Measurements from ENCODE around the gene MTHFD2.
"Not testable (repeated sequence)": the region's sequence is repeated elsewhere in the genome, so short reads cannot be mapped to it uniquely, and the experiment has no call there.

The MTHFD2 gene

DNA sequence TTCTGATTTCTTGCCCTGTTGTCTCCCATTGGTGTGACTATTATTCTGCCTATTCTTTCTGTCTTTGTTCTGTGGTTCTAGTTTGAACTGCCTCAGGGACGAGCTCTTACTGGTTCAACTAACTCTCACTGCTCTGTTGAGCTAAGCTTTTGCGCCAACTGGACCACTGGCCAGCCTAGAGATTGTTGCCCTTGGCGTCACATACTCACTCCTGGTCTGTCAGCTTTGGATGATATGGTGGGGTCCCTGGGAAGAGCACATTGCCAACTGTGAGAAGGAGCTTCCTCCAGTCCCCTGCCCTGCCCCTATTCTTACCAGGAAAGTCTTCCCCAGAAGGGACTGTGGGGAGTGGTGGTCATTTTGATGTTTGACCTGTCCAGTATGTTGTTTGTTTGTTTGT is 6.0 kb downstream of the MTHFD2 start:
- peaks cover 85% of the 10 kb centered on the region for H3K36me3 ChIP-seq (replicated peaks)

DNA sequence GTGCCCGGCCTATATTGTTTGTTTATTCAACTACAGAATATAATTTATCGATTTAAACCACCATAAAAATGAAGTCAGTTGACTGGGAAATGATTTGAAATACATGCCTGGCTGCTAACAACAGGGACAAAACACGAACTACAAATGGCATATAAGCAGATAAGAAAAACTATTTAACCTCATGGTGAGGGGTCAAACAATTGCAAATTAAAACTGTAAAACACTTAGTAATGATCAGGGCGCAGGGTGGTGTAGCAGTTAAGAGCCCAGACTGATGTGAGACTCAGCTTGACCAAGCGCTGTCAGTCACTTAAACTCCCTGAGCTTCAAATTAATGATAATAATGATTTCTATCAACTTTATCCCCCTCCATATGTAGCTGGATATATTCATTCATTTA is 6.7 kb downstream of the MTHFD2 start:
- peaks cover 25% of the 10 kb centered on the region for H3K4me1 ChIP-seq

More for the DNA sequence above, 6.0 kb downstream of the MTHFD2 start:
- Histone ChIP-seq H3K9me3 (no peaks in the 10 kb centered on the region), H3K4me3 (no peak overlapping the region), H3K27me3 (ENCODE audit: low read depth) (no peaks in the 10 kb centered on the region), H3K4me1 (peaks cover 25% of the 10 kb centered on the region)
- DNase-seq (ENCODE audit: low spot score in 2 of 2): no peak
- in situ Hi-C loops (cut with MboI; ENCODE audit: low sequenced_read_pairs): no loop called here

DNA sequence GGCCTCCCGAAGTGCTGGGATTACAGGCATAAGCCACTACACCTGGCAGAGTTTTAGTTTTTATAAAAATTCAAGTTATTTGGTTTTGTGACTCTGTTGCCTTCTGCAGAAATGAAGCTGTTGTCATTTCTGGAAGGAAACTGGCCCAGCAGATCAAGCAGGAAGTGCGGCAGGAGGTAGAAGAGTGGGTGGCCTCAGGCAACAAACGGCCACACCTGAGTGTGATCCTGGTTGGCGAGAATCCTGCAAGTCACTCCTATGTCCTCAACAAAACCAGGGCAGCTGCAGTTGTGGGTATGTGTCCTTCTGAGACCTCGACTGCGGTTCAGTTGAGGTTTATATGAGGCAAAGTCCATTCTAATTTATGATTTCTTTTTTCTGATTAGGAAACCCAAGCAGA is 7.2 kb downstream of the MTHFD2 start:
- DNase-seq (ENCODE audit: low spot score in 2 of 2): no peak
- in situ Hi-C loops (cut with MboI; ENCODE audit: low sequenced_read_pairs): no loop called here
- peaks cover 24% of the 10 kb centered on the region for H3K4me1 ChIP-seq
- H3K4me3 ChIP-seq: no peak overlapping the region
- no peaks in the 10 kb centered on the region for H3K27me3 ChIP-seq (ENCODE audit: low read depth)
- H3K9me3 ChIP-seq: no peaks in the 10 kb centered on the region
- H3K36me3 ChIP-seq (replicated peaks): peaks cover 94% of the 10 kb centered on the region

More for the DNA sequence above, 6.7 kb downstream of the MTHFD2 start:
- Histone ChIP-seq H3K27me3 (ENCODE audit: low read depth) (no peaks in the 10 kb centered on the region), H3K9me3 (no peaks in the 10 kb centered on the region), H3K4me3 (no peak overlapping the region), H3K36me3 (replicated peaks) (peaks cover 89% of the 10 kb centered on the region)
- no peak for DNase-seq (ENCODE audit: low spot score in 2 of 2)
- in situ Hi-C loops (cut with MboI; ENCODE audit: low sequenced_read_pairs): no loop called here

DNA sequence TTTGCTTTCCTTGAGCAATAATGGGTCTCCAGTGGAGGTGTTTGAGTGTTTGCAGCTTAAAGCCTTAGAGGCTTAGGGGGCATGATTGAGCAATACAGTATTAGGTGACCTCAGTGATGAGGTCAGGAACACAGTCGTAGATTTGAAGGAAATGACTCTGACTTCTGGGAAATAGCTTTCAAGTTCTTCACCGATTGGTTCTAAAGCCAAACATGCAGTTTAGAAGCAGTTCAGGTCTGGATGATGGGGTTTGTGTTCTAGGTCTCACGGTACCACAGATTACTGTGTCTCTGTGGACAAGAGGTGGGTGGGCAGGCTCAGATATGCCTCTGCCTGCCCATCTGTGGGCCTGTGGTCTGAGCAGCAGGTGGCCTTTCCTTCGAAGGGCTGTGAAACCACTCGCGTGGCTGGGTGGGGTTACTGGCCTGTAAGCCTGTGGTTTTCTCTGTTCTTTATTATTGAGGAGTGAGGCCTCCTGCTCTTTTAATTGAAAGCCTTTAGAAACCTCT is 7.8 kb downstream of the MTHFD2 start:
- in situ Hi-C loops (cut with MboI; ENCODE audit: low sequenced_read_pairs): no loop called here
- Histone ChIP-seq H3K4me1 (peaks cover 19% of the 10 kb centered on the region), H3K27me3 (ENCODE audit: low read depth) (no peaks in the 10 kb centered on the region), H3K9me3 (no peaks in the 10 kb centered on the region), H3K4me3 (no peak overlapping the region), H3K36me3 (replicated peaks) (peaks cover 100% of the 10 kb centered on the region)
- DNase-seq (ENCODE audit: low spot score in 2 of 2): no peak

DNA sequence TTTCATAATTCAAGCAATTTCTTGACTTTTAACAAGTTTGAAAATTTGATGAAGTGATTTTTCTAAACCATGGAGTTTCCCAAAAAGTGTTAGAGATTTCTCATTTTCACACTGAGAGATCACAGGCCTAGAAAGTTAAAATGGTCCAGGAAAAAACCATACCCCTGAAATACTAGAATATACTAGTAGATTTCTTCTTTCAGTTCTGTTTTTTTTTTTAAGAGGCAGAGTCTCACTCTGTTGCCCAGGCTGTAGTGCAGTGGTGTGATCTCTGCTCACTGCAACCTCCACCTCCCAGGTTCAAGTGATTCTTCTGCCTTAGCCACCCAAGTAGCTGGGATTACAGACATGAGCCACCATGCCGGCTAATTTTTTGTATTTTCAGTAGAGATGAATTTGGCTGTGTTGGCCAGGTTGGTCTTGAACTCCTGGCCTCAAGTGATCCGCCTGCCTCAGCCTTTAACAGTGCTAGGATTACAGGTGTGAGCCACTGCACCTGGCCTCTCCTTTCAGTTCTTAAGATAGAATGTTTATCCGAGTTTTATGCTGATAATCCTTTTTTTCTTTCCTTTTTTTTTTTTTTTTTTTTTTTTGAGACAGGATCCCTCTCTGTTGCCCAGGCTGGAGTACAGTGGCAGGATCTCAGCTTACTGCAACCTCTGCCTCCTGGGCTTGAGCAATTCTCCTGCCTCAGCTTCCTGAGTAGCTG is 14.4 kb downstream of the MTHFD2 start:
- no peaks in the 10 kb centered on the region for H3K4me1 ChIP-seq
- DNase-seq (ENCODE audit: low spot score in 2 of 2): no peak
- in situ Hi-C loops (cut with MboI; ENCODE audit: low sequenced_read_pairs): no loop called here
- no peak overlapping the region for H3K4me3 ChIP-seq
- H3K36me3 ChIP-seq (replicated peaks): peaks cover 91% of the 10 kb centered on the region
- H3K9me3 ChIP-seq: no peaks in the 10 kb centered on the region
- H3K27me3 ChIP-seq (ENCODE audit: low read depth): no peaks in the 10 kb centered on the region

DNA sequence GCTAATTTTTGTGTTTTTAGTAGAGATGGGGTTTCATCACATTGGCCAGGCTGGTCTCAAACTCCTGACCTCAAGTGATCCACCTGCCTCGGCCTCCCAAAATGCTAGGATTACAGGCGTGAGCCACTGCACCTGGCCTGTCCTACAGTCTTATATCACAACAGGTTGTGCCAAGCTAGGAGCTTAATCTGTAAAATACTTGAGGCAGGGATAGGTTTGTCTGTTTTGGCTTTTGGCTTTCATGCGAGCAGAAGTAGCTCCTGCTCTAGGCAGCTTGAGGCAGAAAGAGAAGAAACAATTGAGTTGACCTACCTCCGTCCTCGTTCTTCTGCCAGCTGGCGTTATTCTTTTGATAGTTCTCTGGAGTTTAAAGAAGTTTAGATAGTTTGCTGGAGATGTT is 17.4 kb downstream of the MTHFD2 start:
- in situ Hi-C loops (cut with MboI; ENCODE audit: low sequenced_read_pairs); H3K9me3 ChIP-seq; H3K27me3 ChIP-seq (ENCODE audit: low read depth); DNase-seq (ENCODE audit: low spot score in 2 of 2); H3K4me3 ChIP-seq; H3K4me1 ChIP-seq: not testable (repeated sequence)
- H3K36me3 ChIP-seq (replicated peaks): peaks cover 72% of the 10 kb centered on the region

DNA sequence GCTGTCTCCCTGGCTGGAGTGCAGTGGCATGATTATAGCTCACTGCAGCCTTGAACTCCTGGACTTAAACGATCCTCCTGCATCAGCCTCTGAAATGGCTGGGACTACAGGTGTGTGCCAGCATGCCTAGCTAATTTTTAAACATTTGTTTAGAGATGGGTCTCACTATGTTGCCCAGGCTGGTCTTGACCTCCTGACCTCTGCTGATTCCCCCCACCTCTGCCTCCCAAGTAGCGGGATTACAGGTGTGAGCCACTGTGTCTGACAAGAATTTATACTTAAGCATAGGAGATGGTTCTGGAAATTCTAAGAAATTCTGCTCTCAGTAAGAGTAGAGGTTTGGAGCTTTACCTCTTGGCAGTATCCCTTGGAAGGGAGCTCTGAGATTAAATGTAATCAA is 18.2 kb downstream of the MTHFD2 start:
- H3K4me3 ChIP-seq: no peak overlapping the region
- peaks cover 71% of the 10 kb centered on the region for H3K36me3 ChIP-seq (replicated peaks)
- H3K27me3 ChIP-seq (ENCODE audit: low read depth): no peaks in the 10 kb centered on the region
- no peaks in the 10 kb centered on the region for H3K9me3 ChIP-seq
- DNase-seq (ENCODE audit: low spot score in 2 of 2): no peak
- in situ Hi-C loops (cut with MboI; ENCODE audit: low sequenced_read_pairs): no loop called here
- H3K4me1 ChIP-seq: no peaks in the 10 kb centered on the region

DNA sequence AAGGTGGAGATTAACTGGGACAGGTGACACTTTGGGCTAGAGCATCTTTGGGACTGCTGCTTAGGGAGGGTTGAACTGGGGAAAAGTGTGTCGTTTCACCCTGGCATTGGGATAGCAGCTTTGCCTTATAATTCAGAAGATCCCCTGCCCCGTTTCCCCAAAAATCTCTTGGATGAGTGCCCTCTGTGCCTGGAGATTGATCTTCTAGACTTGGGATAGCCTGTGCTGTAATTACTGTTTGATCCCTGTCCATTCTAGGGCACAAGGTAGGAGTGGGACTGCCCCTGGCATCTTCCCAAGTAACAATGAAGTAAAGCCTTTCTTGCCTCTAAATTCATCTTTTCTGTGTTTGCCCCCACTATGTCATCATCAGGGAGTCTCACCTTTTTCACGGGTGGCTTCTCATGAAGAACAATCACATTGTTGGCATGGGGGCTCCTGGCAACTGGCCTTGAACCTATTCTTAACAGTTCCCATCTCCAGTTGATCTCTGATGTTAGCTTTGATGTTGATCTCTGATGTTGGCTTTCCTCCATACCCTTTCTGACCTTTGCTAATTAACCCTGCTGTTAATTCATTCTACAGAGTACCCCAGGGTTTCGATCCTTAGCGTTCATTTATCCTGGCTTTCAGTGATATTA is 21.6 kb downstream of the MTHFD2 start:
- in situ Hi-C loops (cut with MboI; ENCODE audit: low sequenced_read_pairs): no loop called here
- H3K36me3 ChIP-seq (replicated peaks): peaks cover 44% of the 10 kb centered on the region

DNA sequence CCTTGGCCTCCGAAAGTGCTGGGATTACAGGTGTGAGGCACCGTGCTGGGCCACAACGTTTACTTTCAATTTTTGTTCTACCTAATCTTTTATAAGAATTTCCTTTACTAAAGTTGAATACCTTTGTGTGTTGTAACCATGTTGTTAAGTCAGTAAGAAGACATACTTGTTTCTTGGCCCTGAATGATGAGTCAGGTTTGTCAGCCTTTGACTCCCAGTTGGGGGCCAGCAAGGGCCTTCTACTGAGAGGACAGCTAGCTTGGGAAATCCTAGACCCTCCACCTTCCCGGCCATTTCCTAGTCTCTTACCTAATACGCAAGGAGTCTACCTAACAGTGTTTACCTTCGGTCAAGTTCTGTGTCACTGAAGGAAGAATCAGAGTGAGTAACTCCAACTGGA is 22.7 kb downstream of the MTHFD2 start:
- in situ Hi-C loops (cut with MboI; ENCODE audit: low sequenced_read_pairs): no loop called here
- Histone ChIP-seq H3K27me3 (ENCODE audit: low read depth) (no peaks in the 10 kb centered on the region), H3K4me3 (no peak overlapping the region), H3K9me3 (no peaks in the 10 kb centered on the region), H3K4me1 (no peaks in the 10 kb centered on the region), H3K36me3 (replicated peaks) (peaks cover 36% of the 10 kb centered on the region)
- DNase-seq (ENCODE audit: low spot score in 2 of 2): no peak

More for the DNA sequence above, 21.6 kb downstream of the MTHFD2 start:
- no peaks in the 10 kb centered on the region for H3K4me1 ChIP-seq
- no peaks in the 10 kb centered on the region for H3K27me3 ChIP-seq (ENCODE audit: low read depth)
- no peak overlapping the region for H3K4me3 ChIP-seq
- no peak for DNase-seq (ENCODE audit: low spot score in 2 of 2)
- H3K9me3 ChIP-seq: no peaks in the 10 kb centered on the region

DNA sequence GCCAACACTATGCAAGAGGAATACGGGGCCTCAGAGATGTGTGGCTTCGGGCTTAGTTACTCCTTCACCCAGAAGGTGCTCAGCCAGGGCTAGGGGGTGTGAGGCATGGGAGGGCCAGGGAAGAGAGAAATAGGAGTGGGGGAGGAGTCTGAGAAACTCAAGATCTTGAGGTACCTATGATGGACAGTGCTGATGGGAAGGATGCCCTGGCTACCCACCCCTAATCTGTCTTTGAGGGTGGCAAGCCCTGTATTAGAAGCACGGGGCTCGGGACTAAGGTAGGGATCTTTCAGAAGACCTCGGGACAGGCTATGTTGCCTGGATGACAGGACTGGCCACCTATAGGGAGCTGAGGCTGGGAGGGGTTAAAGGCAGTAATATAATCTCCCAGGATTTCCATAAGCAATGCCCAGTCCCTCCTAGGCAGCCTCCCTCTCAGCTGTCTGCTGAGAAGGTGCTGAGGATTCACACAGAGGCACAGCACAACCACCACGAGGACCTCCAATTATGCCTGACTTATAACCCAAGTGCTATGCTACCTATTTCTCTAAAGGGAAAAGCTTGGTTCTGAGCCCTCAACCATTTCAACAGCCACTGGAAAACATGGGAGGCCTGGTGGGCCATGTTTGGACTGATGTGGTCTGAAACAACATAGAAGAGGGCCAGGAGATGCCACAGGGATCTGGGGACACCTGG is 23.3 kb downstream of the MTHFD2 start:
- H3K9me3 ChIP-seq: no peaks in the 10 kb centered on the region
- H3K36me3 ChIP-seq (replicated peaks): peaks cover 29% of the 10 kb centered on the region
- no peaks in the 10 kb centered on the region for H3K4me1 ChIP-seq
- no peak overlapping the region for H3K4me3 ChIP-seq
- no peak for DNase-seq (ENCODE audit: low spot score in 2 of 2)
- in situ Hi-C loops (cut with MboI; ENCODE audit: low sequenced_read_pairs): no loop called here
- no peaks in the 10 kb centered on the region for H3K27me3 ChIP-seq (ENCODE audit: low read depth)

DNA sequence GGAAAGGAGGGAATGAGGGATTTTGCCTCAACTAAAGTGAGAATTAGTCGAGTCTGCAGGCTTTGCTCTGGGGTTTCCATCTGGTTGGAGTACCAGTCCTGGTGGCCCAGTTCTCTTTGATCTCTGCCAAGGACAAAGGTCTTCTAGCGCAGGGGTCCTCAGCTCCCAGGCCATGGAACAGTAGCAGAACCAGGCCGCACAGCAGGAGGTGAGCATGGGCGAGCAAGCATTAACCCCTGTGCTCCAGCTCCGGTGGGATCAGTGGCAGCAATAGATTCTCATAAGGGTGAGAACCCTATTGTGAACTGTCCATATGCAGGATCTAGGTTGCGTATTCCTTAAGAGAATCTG is 23.9 kb downstream of the MTHFD2 start:
- no peak for DNase-seq (ENCODE audit: low spot score in 2 of 2)
- H3K4me1 ChIP-seq: no peaks in the 10 kb centered on the region
- H3K27me3 ChIP-seq (ENCODE audit: low read depth): no peaks in the 10 kb centered on the region
- H3K9me3 ChIP-seq: no peaks in the 10 kb centered on the region
- no peak overlapping the region for H3K4me3 ChIP-seq
- peaks cover 24% of the 10 kb centered on the region for H3K36me3 ChIP-seq (replicated peaks)
- in situ Hi-C loops (cut with MboI; ENCODE audit: low sequenced_read_pairs): no loop called here

DNA sequence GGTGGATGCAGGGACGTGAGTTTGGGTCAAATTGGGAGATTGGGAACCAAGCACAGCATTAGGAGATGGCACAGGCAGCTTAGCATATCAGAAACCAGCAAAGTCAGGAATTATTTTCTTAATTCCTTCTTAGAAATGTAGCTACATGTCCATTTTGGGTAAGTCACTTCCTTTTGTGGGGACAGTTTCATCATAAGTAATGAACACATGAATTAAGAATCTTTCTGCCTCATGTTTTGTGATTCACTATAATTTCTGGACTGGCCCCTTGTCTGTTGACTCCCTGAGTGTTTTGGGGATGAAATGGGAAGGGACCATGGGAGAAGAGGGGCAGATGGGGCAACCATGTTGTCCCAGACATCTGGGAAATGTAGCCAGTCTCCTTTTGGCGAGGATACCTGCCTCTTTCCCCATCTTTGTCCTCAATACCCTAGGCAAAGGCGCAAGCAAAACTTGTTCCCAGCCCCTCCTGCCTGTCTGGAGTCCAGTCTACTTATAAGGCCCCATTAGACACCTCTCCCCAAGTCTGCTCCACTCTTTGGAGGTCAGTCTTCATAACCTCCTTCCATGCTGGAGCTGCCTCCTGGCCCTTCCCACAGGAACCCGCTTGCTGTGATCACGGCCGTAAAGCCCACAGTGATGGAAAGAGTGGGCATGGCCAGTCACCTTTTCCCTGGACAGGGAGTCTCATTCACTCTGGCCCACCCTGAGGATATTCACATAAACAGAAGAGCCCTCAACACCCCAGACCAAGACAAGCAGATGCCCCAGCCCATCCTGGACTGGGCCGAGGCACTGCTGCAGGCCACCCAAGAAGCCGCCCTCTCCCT is 25.7 kb downstream of the MTHFD2 start:
- in situ Hi-C loops (cut with MboI; ENCODE audit: low sequenced_read_pairs): no loop called here
- no peaks in the 10 kb centered on the region for H3K9me3 ChIP-seq
- no peaks in the 10 kb centered on the region for H3K27me3 ChIP-seq (ENCODE audit: low read depth)
- no peaks in the 10 kb centered on the region for H3K4me1 ChIP-seq
- H3K4me3 ChIP-seq: no peak overlapping the region
- H3K36me3 ChIP-seq (replicated peaks): peaks cover 7% of the 10 kb centered on the region
- DNase-seq (ENCODE audit: low spot score in 2 of 2): no peak

DNA sequence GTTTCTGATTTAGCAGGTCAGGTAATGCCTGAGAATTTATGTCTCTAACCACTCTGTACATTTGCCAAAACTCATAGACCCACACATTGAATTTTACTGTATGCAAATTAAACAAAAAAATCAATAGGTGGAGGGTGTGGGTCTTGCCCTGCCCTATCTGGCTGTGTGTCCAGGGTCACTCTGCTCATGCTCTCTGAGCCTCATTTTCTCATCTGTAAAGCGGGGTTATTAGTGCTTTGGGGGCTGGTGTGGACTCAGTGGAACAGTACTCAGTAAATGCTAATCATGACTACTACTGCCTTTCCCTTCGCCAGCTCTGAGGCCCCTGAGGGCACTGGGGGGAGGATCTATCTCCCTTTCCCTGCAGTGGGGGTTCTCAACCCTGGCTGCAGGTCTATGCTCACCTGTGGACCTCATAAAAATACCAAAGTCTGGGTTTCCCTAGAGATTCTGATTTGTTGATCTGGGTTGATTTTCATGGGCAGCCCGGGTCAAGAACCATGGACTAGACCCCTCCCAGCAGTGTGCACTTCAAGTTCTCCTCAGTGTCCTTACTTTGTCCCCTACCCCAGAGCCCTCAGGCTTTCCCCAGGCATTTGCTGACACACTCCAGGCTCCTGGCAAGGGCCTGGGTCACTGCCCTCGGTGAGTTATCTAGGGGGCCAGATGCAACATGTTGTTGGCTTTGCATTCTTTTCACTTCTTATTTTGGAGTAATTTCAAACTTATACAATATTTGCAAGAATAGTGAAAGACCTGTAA is 27.5 kb downstream of the MTHFD2 start:
- Histone ChIP-seq H3K36me3 (replicated peaks) (peaks cover 7% of the 10 kb centered on the region), H3K4me1 (no peaks in the 10 kb centered on the region), H3K27me3 (ENCODE audit: low read depth) (no peaks in the 10 kb centered on the region), H3K4me3 (no peak overlapping the region), H3K9me3 (no peaks in the 10 kb centered on the region)
- no peak for DNase-seq (ENCODE audit: low spot score in 2 of 2)
- in situ Hi-C loops (cut with MboI; ENCODE audit: low sequenced_read_pairs): no loop called here

Data from HAP-1 (cell line).